MG63 (cell line): ENCODE results near the gene FHAD1. TPM values are rescaled to one million over a fixed set of nuclear protein-coding genes. Genes with fewer than 3 reads are reported as not detected.
"Not testable (repeated sequence)": the region's sequence is repeated elsewhere in the genome, so short reads cannot be mapped to it uniquely, and the experiment has no call there.

Experiments
- DNase-seq: peaks from one replicate; pipeline ENCODE4 v3.0.0-alpha.2; 2020
- H3K27me3 ChIP-seq: fragments of 250-450 bp; sonication (Bioruptor Pico); 2 replicates; pipeline ENCODE4 v1.5.1; 2020; ENCODE audit warnings: mild to moderate bottlenecking, moderate library complexity
- H3K36me3 ChIP-seq: fragments of 250-450 bp; sonication (Bioruptor Pico); 2 replicates; pipeline ENCODE4 v1.5.1; 2020; ENCODE audit warnings: mild to moderate bottlenecking, moderate library complexity
- H3K4me3 ChIP-seq: fragments of 250-450 bp; sonication (Bioruptor Pico); 2 replicates; pipeline ENCODE4 v1.5.1; 2020; ENCODE audit warnings: mild to moderate bottlenecking, moderate library complexity
- H3K9me3 ChIP-seq: fragments of 250-450 bp; sonication (Bioruptor Pico); 2 replicates; pipeline ENCODE4 v1.5.1; 2020; ENCODE audit warnings: mild to moderate bottlenecking, moderate library complexity
- total RNA-seq: library from RNA; depleted of rRNA; stranded (reverse); fragments of >200 nt; shearing (Covaris generic); gene quantifications from 2 replicates; pipeline ENCODE4 v1.2.3, GENCODE V29; 2014; ENCODE audit warnings: low replicate concordance

FHAD1 gene
- total RNA-seq, 1 experiment from 2014 or later: 0.33 TPM

DNA sequence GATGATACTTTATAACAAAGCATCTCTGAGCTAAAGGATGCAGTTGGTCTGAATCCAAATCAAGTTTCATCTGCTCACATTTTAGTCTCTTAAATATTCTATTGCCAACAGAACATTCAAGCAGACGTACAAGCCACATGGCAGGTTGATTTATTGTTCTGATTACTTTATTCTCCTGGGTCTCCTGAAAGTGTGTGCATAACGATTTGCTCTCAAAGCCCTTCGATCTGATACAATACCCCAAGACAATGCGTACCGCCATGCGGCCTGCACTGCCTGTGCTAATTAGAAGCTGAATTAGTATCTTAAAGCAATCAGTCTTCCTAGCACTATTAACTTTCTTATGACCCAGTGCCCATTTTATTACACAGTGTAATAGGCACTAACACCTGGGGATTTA is 56.9 kb downstream of the FHAD1 start:
- no peak for DNase-seq
- Histone ChIP-seq H3K27me3 (no peaks in the 10 kb centered on the region), H3K36me3 (no peaks in the 10 kb centered on the region), H3K9me3 (peaks cover 8% of the 10 kb centered on the region), H3K4me3 (no peak overlapping the region)

DNA sequence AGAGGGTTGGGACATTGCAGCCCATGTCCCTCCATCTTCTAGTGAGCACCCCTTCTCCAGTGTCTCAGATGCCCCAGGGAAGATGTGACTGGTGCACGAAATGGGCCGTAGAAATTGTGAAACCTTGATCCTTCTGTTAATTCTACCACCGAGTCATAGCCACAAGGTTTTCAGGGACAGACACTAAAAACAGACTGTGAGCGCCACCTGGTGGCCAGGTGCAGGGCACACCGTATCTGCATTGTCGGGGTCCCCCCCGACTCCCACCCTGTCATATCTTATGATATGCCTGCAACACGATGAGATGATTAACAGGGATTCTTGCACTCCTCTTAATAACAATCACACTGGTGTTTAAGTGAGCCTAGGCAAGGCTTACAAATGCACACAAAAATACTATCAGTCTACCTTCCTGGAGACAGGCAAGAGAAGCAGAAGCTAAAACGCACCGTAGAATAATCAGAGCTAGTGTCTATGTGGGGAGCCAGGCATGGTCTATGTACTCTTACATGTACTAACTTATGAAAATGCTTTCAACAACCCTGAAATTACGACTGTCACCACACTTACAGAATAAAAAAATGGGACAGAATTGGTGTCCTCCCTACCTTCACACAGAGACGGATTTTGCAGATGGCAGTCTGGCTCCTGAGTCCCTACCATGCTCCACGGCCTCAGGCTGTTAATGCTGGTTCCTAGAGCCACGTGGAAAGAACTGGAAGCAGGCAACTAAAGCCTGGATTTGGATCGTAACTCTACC is 57.9 kb downstream of the FHAD1 start:
- peak; percentile 38 for DNase-seq
- H3K27me3 ChIP-seq: no peaks in the 10 kb centered on the region
- no peak overlapping the region for H3K4me3 ChIP-seq
- H3K9me3 ChIP-seq: peaks cover 8% of the 10 kb centered on the region
- no peaks in the 10 kb centered on the region for H3K36me3 ChIP-seq

DNA sequence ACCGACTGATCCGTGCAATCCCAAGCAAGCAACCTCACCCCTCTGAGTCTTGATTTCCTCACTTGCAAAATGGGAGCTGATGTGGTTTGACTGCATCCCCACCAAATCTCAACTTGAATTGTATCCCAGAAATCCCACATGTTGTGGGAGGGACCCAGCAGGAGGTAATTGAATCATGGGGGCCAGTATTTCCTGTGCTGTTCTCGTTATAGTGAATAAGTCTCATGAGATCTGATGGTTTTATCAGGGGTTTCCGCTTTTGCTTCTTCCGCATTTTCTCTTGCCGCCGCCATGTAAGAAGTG is 58.4 kb downstream of the FHAD1 start:
- DNase-seq: peak; percentile 67
- peak overlapping the region; percentile 15 for H3K4me3 ChIP-seq
- H3K27me3 ChIP-seq: no peaks in the 10 kb centered on the region
- H3K9me3 ChIP-seq: peaks cover 8% of the 10 kb centered on the region
- no peaks in the 10 kb centered on the region for H3K36me3 ChIP-seq

- not testable (repeated sequence) for H3K27me3 ChIP-seq, H3K9me3 ChIP-seq, H3K36me3 ChIP-seq, H3K4me3 ChIP-seq, DNase-seq
Measured at GRCh38 chr1:15306352-15306751, 59.3 kb downstream of the FHAD1 start.

GRCh38 chr1:15308135-15308534 is 61.1 kb downstream of the FHAD1 start:
- H3K27me3 ChIP-seq: no peaks in the 10 kb centered on the region
- no peak for DNase-seq
- no peak overlapping the region for H3K4me3 ChIP-seq
- no peaks in the 10 kb centered on the region for H3K36me3 ChIP-seq
- H3K9me3 ChIP-seq: peaks cover 11% of the 10 kb centered on the region

- H3K4me3 ChIP-seq: no peak overlapping the region
- H3K36me3 ChIP-seq: no peaks in the 10 kb centered on the region
Measured at GRCh38 chr1:15308621-15309027, 61.6 kb downstream of the FHAD1 start.

GRCh38 chr1:15309687-15310086 is 62.7 kb downstream of the FHAD1 start:
- no peaks in the 10 kb centered on the region for H3K27me3 ChIP-seq
- H3K4me3 ChIP-seq: no peak overlapping the region
- no peaks in the 10 kb centered on the region for H3K36me3 ChIP-seq
- no peak for DNase-seq
- H3K9me3 ChIP-seq: peaks cover 11% of the 10 kb centered on the region

More at GRCh38 chr1:15308621-15309027, 61.6 kb downstream of the FHAD1 start:
- no peak for DNase-seq
- H3K27me3 ChIP-seq: no peaks in the 10 kb centered on the region
- peaks cover 11% of the 10 kb centered on the region for H3K9me3 ChIP-seq

- no peaks in the 10 kb centered on the region for H3K36me3 ChIP-seq
- no peaks in the 10 kb centered on the region for H3K27me3 ChIP-seq
- H3K4me3 ChIP-seq: no peak overlapping the region
- H3K9me3 ChIP-seq: peaks cover 11% of the 10 kb centered on the region
- no peak for DNase-seq
Measured at GRCh38 chr1:15310544-15310943, 63.5 kb downstream of the FHAD1 start.

DNA sequence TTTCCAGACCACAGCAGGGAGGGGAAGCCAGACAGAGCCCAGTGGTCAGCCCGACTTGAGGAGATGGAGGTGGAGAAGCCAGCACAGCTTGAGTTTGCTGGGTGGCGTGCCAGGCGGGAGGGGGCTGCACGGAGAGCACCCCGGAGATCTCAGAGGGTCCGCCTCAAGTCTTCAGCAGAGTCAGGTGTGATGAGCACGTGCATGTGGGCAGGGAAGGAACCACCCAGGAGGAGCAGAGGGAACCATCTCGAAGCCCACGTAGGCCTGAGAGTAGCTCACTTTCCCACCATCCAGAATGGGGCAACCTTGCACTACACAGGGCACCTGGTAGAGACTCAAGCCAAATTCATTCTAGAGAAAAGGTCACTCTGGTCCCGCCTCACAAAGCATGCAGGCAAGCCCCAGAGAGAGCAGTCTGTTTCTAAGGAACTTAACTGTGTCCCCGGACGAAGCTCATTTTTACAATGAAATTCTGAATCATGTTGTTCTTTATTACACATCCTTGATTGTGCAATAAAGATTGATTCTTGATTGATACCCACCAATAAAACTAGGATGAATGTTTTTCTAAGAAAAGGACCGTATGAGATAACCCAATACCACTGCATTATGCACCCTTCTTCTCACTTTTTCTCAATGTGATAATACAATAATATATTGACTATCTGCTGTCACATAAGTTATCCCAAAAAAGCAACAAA is 64.2 kb downstream of the FHAD1 start:
- Histone ChIP-seq H3K27me3 (no peaks in the 10 kb centered on the region), H3K4me3 (no peak overlapping the region), H3K9me3 (peaks cover 4% of the 10 kb centered on the region), H3K36me3 (no peaks in the 10 kb centered on the region)
- DNase-seq: no peak

DNA sequence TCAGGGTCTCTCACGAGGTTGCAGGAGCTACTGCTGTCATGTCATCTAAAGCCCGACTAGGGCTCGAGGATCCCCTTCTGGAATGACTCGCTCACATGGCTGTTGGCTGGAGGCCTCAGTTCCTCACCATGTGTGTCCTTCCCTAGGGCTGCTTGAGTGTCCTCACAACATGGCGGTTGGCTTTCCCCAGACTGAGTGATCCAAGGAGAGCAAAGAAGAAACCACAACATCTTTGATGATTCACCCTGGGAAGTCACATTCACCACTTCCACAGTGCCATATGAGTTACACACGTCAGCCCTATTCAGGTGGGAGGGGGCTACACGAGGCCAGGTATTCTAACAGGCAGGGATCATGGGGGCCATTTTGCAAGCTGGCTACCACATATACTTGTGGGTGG is 64.9 kb downstream of the FHAD1 start:
- DNase-seq: peak; percentile 5
- no peaks in the 10 kb centered on the region for H3K36me3 ChIP-seq
- H3K9me3 ChIP-seq: peaks cover 3% of the 10 kb centered on the region
- H3K27me3 ChIP-seq: no peaks in the 10 kb centered on the region
- H3K4me3 ChIP-seq: no peak overlapping the region

GRCh38 chr1:15312626-15313411 is 65.8 kb downstream of the FHAD1 start:
- Histone ChIP-seq H3K27me3 (no peaks in the 10 kb centered on the region), H3K4me3 (no peak overlapping the region), H3K9me3 (peaks cover 3% of the 10 kb centered on the region), H3K36me3 (no peaks in the 10 kb centered on the region)
- DNase-seq: no peak

- Histone ChIP-seq H3K27me3 (no peaks in the 10 kb centered on the region), H3K9me3 (peaks cover 3% of the 10 kb centered on the region), H3K4me3 (no peak overlapping the region), H3K36me3 (no peaks in the 10 kb centered on the region)
- DNase-seq: no peak
Measured at GRCh38 chr1:15314328-15315281, 67.6 kb downstream of the FHAD1 start.

DNA sequence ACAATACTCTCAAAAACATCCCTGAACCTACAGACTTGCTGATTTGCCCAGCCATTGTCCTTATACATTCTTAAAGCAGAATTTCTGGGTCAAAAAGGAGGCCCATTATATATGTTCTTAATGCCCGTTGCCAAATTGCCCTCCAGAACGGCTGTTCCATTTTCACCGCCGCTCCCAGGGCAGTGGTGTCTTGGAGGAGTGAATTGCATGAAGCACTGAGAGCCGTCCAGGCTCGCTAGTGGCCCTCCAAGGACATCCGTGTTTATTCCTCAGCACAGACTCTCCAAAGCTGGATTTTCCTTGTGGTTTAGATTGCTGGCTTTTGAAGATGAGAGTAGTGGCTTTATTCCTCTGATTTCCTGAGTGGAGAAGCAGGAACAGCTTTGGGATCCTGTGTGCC is 68.8 kb downstream of the FHAD1 start:
- Histone ChIP-seq H3K36me3 (no peaks in the 10 kb centered on the region), H3K9me3 (peaks cover 7% of the 10 kb centered on the region), H3K4me3 (no peak overlapping the region), H3K27me3 (no peaks in the 10 kb centered on the region)
- DNase-seq: no peak

- Histone ChIP-seq H3K4me3 (no peak overlapping the region), H3K36me3 (no peaks in the 10 kb centered on the region)
- DNase-seq: no peak
Measured at GRCh38 chr1:15316510-15316909, 69.5 kb downstream of the FHAD1 start.

DNA sequence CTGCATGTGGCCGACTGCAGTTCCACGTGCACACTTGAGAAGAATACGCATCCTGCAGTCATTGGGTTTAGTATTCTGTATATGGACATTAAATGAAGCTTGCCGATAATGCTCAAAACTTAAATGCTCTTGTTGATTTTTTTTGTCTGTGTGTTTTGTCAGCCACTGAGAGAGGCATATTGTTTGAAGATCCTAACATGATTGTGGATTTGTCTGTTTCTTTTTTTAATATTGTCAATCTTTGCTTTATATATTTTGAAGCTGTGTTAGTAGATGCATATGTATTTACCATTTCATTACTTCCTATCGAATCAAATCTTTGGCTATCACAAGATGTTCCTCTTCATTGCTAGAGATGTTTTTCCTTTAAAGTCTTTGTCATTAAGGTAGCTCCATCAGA is 73.2 kb downstream of the FHAD1 start:
- H3K9me3 ChIP-seq: peaks cover 4% of the 10 kb centered on the region; the same call in 1 of the 2 replicates
- no peaks in the 10 kb centered on the region for H3K36me3 ChIP-seq
- no peak for DNase-seq
- no peaks in the 10 kb centered on the region for H3K27me3 ChIP-seq
- no peak overlapping the region for H3K4me3 ChIP-seq

More at GRCh38 chr1:15316510-15316909, 69.5 kb downstream of the FHAD1 start:
- Histone ChIP-seq H3K9me3 (peaks cover 7% of the 10 kb centered on the region), H3K27me3 (no peaks in the 10 kb centered on the region)

- no peak for DNase-seq
- H3K36me3 ChIP-seq: no peaks in the 10 kb centered on the region
- H3K4me3 ChIP-seq: no peak overlapping the region
- no peaks in the 10 kb centered on the region for H3K27me3 ChIP-seq
- H3K9me3 ChIP-seq: peaks cover 4% of the 10 kb centered on the region; the same call in 1 of the 2 replicates
Measured at GRCh38 chr1:15321601-15322000, 74.6 kb downstream of the FHAD1 start.
